ENCODE data around the gene SASH1.

The SASH1 gene

GRCh38 chr6:148523048-148523447, 180.4 kb downstream of the SASH1 start:
- Histone ChIP-seq H3K27ac (ENCODE audit: insufficient read depth, low read length, poor library complexity, severe bottlenecking) (no peak overlapping the region), H3K27me3 (replicated peaks; ENCODE audit: control insufficient read depth, insufficient read depth, low read length, poor library complexity, severe bottlenecking) (no peaks in the 10 kb centered on the region), H3K4me1 (ENCODE audit: control insufficient read depth, insufficient read depth, low read length, poor library complexity, severe bottlenecking) (no peaks in the 10 kb centered on the region), H3K9me3 (ENCODE audit: control insufficient read depth, low read length) (no peaks in the 10 kb centered on the region), H3K36me3 (ENCODE audit: control insufficient read depth, insufficient read depth, low read length) (no peaks in the 10 kb centered on the region), H3K4me3 (ENCODE audit: insufficient read depth, low read depth, low read length, poor library complexity, severe bottlenecking) (no peak overlapping the region)
- no peak for DNase-seq

- Histone ChIP-seq H3K36me3 (ENCODE audit: control insufficient read depth, insufficient read depth, low read length) (no peaks in the 10 kb centered on the region), H3K27me3 (replicated peaks; ENCODE audit: control insufficient read depth, insufficient read depth, low read length, poor library complexity, severe bottlenecking) (no peaks in the 10 kb centered on the region), H3K4me3 (ENCODE audit: insufficient read depth, low read depth, low read length, poor library complexity, severe bottlenecking) (no peak overlapping the region), H3K4me1 (ENCODE audit: control insufficient read depth, insufficient read depth, low read length, poor library complexity, severe bottlenecking) (no peaks in the 10 kb centered on the region), H3K27ac (ENCODE audit: insufficient read depth, low read length, poor library complexity, severe bottlenecking) (no peak overlapping the region), H3K9me3 (ENCODE audit: control insufficient read depth, low read length) (no peaks in the 10 kb centered on the region)
- DNase-seq: no peak
These were observed 180.9 kb downstream of the SASH1 start for GRCh38 chr6:148523551-148523950.

- DNase-seq: no peak
- no peak overlapping the region for H3K27ac ChIP-seq (ENCODE audit: insufficient read depth, low read length, poor library complexity, severe bottlenecking)
- no peaks in the 10 kb centered on the region for H3K4me1 ChIP-seq (ENCODE audit: control insufficient read depth, insufficient read depth, low read length, poor library complexity, severe bottlenecking)
- H3K27me3 ChIP-seq (replicated peaks; ENCODE audit: control insufficient read depth, insufficient read depth, low read length, poor library complexity, severe bottlenecking): no peaks in the 10 kb centered on the region
- no peak overlapping the region for H3K4me3 ChIP-seq (ENCODE audit: insufficient read depth, low read depth, low read length, poor library complexity, severe bottlenecking)
- no peaks in the 10 kb centered on the region for H3K9me3 ChIP-seq (ENCODE audit: control insufficient read depth, low read length)
- no peaks in the 10 kb centered on the region for H3K36me3 ChIP-seq (ENCODE audit: control insufficient read depth, insufficient read depth, low read length)
These were observed 181.8 kb downstream of the SASH1 start for GRCh38 chr6:148524471-148524882.

- DNase-seq: no peak
- Histone ChIP-seq H3K36me3 (ENCODE audit: control insufficient read depth, insufficient read depth, low read length) (no peaks in the 10 kb centered on the region), H3K27me3 (replicated peaks; ENCODE audit: control insufficient read depth, insufficient read depth, low read length, poor library complexity, severe bottlenecking) (no peaks in the 10 kb centered on the region), H3K9me3 (ENCODE audit: control insufficient read depth, low read length) (no peaks in the 10 kb centered on the region), H3K27ac (ENCODE audit: insufficient read depth, low read length, poor library complexity, severe bottlenecking) (no peak overlapping the region), H3K4me3 (ENCODE audit: insufficient read depth, low read depth, low read length, poor library complexity, severe bottlenecking) (no peak overlapping the region), H3K4me1 (ENCODE audit: control insufficient read depth, insufficient read depth, low read length, poor library complexity, severe bottlenecking) (no peaks in the 10 kb centered on the region)
These were observed 182.3 kb downstream of the SASH1 start for GRCh38 chr6:148524976-148525375.

GRCh38 chr6:148525453-148525852, 182.8 kb downstream of the SASH1 start:
- no peak overlapping the region for H3K4me3 ChIP-seq (ENCODE audit: insufficient read depth, low read depth, low read length, poor library complexity, severe bottlenecking)
- DNase-seq: no peak
- no peak overlapping the region for H3K27ac ChIP-seq (ENCODE audit: insufficient read depth, low read length, poor library complexity, severe bottlenecking)
- no peaks in the 10 kb centered on the region for H3K9me3 ChIP-seq (ENCODE audit: control insufficient read depth, low read length)
- H3K27me3 ChIP-seq (replicated peaks; ENCODE audit: control insufficient read depth, insufficient read depth, low read length, poor library complexity, severe bottlenecking): no peaks in the 10 kb centered on the region
- H3K4me1 ChIP-seq (ENCODE audit: control insufficient read depth, insufficient read depth, low read length, poor library complexity, severe bottlenecking): no peaks in the 10 kb centered on the region
- H3K36me3 ChIP-seq (ENCODE audit: control insufficient read depth, insufficient read depth, low read length): no peaks in the 10 kb centered on the region

GRCh38 chr6:148526145-148526544, 183.5 kb downstream of the SASH1 start:
- Histone ChIP-seq H3K27me3 (replicated peaks; ENCODE audit: control insufficient read depth, insufficient read depth, low read length, poor library complexity, severe bottlenecking) (no peaks in the 10 kb centered on the region), H3K4me3 (ENCODE audit: insufficient read depth, low read depth, low read length, poor library complexity, severe bottlenecking) (no peak overlapping the region), H3K36me3 (ENCODE audit: control insufficient read depth, insufficient read depth, low read length) (no peaks in the 10 kb centered on the region), H3K9me3 (ENCODE audit: control insufficient read depth, low read length) (no peaks in the 10 kb centered on the region), H3K27ac (ENCODE audit: insufficient read depth, low read length, poor library complexity, severe bottlenecking) (no peak overlapping the region), H3K4me1 (ENCODE audit: control insufficient read depth, insufficient read depth, low read length, poor library complexity, severe bottlenecking) (no peaks in the 10 kb centered on the region)
- DNase-seq: no peak

GRCh38 chr6:148528292-148528691, 185.7 kb downstream of the SASH1 start:
- H3K4me3 ChIP-seq (ENCODE audit: insufficient read depth, low read depth, low read length, poor library complexity, severe bottlenecking): no peak overlapping the region
- H3K27me3 ChIP-seq (replicated peaks; ENCODE audit: control insufficient read depth, insufficient read depth, low read length, poor library complexity, severe bottlenecking): no peaks in the 10 kb centered on the region
- H3K4me1 ChIP-seq (ENCODE audit: control insufficient read depth, insufficient read depth, low read length, poor library complexity, severe bottlenecking): no peaks in the 10 kb centered on the region
- H3K9me3 ChIP-seq (ENCODE audit: control insufficient read depth, low read length): no peaks in the 10 kb centered on the region
- H3K36me3 ChIP-seq (ENCODE audit: control insufficient read depth, insufficient read depth, low read length): no peaks in the 10 kb centered on the region
- no peak for DNase-seq
- no peak overlapping the region for H3K27ac ChIP-seq (ENCODE audit: insufficient read depth, low read length, poor library complexity, severe bottlenecking)

GRCh38 chr6:148529010-148529409, 186.4 kb downstream of the SASH1 start:
- Histone ChIP-seq H3K27me3 (replicated peaks; ENCODE audit: control insufficient read depth, insufficient read depth, low read length, poor library complexity, severe bottlenecking) (no peaks in the 10 kb centered on the region), H3K27ac (ENCODE audit: insufficient read depth, low read length, poor library complexity, severe bottlenecking) (no peak overlapping the region), H3K4me3 (ENCODE audit: insufficient read depth, low read depth, low read length, poor library complexity, severe bottlenecking) (no peak overlapping the region), H3K36me3 (ENCODE audit: control insufficient read depth, insufficient read depth, low read length) (no peaks in the 10 kb centered on the region), H3K9me3 (ENCODE audit: control insufficient read depth, low read length) (no peaks in the 10 kb centered on the region), H3K4me1 (ENCODE audit: control insufficient read depth, insufficient read depth, low read length, poor library complexity, severe bottlenecking) (no peaks in the 10 kb centered on the region)
- DNase-seq: no peak

- no peak overlapping the region for H3K4me3 ChIP-seq (ENCODE audit: insufficient read depth, low read depth, low read length, poor library complexity, severe bottlenecking)
- no peaks in the 10 kb centered on the region for H3K9me3 ChIP-seq (ENCODE audit: control insufficient read depth, low read length)
- no peak overlapping the region for H3K27ac ChIP-seq (ENCODE audit: insufficient read depth, low read length, poor library complexity, severe bottlenecking)
- no peak for DNase-seq
- no peaks in the 10 kb centered on the region for H3K4me1 ChIP-seq (ENCODE audit: control insufficient read depth, insufficient read depth, low read length, poor library complexity, severe bottlenecking)
- H3K36me3 ChIP-seq (ENCODE audit: control insufficient read depth, insufficient read depth, low read length): no peaks in the 10 kb centered on the region
- H3K27me3 ChIP-seq (replicated peaks; ENCODE audit: control insufficient read depth, insufficient read depth, low read length, poor library complexity, severe bottlenecking): no peaks in the 10 kb centered on the region
These were observed 187.8 kb downstream of the SASH1 start for GRCh38 chr6:148530394-148530953.

GRCh38 chr6:148530976-148531375, 188.3 kb downstream of the SASH1 start:
- no peaks in the 10 kb centered on the region for H3K4me1 ChIP-seq (ENCODE audit: control insufficient read depth, insufficient read depth, low read length, poor library complexity, severe bottlenecking)
- no peaks in the 10 kb centered on the region for H3K27me3 ChIP-seq (replicated peaks; ENCODE audit: control insufficient read depth, insufficient read depth, low read length, poor library complexity, severe bottlenecking)
- no peaks in the 10 kb centered on the region for H3K9me3 ChIP-seq (ENCODE audit: control insufficient read depth, low read length)
- no peak overlapping the region for H3K27ac ChIP-seq (ENCODE audit: insufficient read depth, low read length, poor library complexity, severe bottlenecking)
- no peaks in the 10 kb centered on the region for H3K36me3 ChIP-seq (ENCODE audit: control insufficient read depth, insufficient read depth, low read length)
- no peak overlapping the region for H3K4me3 ChIP-seq (ENCODE audit: insufficient read depth, low read depth, low read length, poor library complexity, severe bottlenecking)
- DNase-seq: no peak
